ENCODE measurements around the gene SH2D3A.

DNA sequence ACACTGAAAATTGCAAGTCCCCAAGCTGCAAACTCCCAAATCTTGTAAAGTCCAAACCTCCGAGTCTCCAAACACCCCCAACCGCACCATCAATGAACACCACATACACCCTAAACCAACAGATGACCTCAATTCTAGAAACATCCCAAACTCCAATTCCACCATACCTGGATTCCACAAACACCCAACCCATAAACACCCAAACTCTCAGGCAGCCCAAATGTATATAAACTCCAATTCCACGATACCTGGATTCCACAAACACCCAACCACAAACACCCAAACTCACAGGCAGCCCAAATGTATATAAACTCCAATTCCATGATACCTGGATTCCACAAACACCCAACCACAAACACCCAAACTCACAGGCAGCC lies 47.3 kb downstream of the SH2D3A start:
- no peak for TF ChIP-seq ZNF146 (tag by site-specific recombination; IDR thresholded peaks at IDR 0.05)
- TF ChIP-seq, protein P1, sequence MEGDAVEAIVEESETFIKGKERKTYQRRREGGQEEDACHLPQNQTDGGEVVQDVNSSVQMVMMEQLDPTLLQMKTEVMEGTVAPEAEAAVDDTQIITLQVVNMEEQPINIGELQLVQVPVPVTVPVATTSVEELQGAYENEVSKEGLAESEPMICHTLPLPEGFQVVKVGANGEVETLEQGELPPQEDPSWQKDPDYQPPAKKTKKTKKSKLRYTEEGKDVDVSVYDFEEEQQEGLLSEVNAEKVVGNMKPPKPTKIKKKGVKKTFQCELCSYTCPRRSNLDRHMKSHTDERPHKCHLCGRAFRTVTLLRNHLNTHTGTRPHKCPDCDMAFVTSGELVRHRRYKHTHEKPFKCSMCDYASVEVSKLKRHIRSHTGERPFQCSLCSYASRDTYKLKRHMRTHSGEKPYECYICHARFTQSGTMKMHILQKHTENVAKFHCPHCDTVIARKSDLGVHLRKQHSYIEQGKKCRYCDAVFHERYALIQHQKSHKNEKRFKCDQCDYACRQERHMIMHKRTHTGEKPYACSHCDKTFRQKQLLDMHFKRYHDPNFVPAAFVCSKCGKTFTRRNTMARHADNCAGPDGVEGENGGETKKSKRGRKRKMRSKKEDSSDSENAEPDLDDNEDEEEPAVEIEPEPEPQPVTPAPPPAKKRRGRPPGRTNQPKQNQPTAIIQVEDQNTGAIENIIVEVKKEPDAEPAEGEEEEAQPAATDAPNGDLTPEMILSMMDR (tag by site-specific recombination; IDR thresholded peaks at IDR 0.05) = no peak
- no peak for TF ChIP-seq OSR2 (tag by site-specific recombination; IDR thresholded peaks at IDR 0.05)
- no peak for TF ChIP-seq ZNF549 (tag by site-specific recombination; IDR thresholded peaks at IDR 0.05)
- no peak for TF ChIP-seq PRDM1 (tag by site-specific recombination; IDR thresholded peaks at IDR 0.05)

Data from HEK293 (cell line).